ENCODE data around the gene NADK2.

The NADK2 gene

GRCh38 chr5:36276864-36277263 lies 35.1 kb upstream of the NADK2 start:
- H3F3A ChIP-seq (ENCODE audit: insufficient read depth, low read length), result no peaks in the 10 kb centered on the region
- no peak overlapping the region for H3K27ac ChIP-seq (ENCODE audit: low read length)
- no peaks in the 10 kb centered on the region for H3K9me3 ChIP-seq (replicated peaks; ENCODE audit: insufficient read depth, low read length)
- no peaks in the 10 kb centered on the region for H3K36me3 ChIP-seq (replicated peaks; ENCODE audit: insufficient read depth, low read length)
- no peaks in the 10 kb centered on the region for H3K4me1 ChIP-seq (ENCODE audit: low read length)
- H3K79me2 ChIP-seq (ENCODE audit: low read length), result no peaks in the 10 kb centered on the region
- no peaks in the 10 kb centered on the region for H3K9me2 ChIP-seq (replicated peaks; ENCODE audit: insufficient read depth, low read length)
- peaks cover 7% of the 10 kb centered on the region; the same call in 1 of the 2 replicates for H3K27me3 ChIP-seq (replicated peaks; ENCODE audit: insufficient read depth, low read length)
- DNase-seq, result no peak
- H3K9ac ChIP-seq (ENCODE audit: low read length), result no peak overlapping the region
- no peak overlapping the region for H3K4me2 ChIP-seq (ENCODE audit: low read depth, low read length)
- no peaks in the 10 kb centered on the region for H4K20me1 ChIP-seq (ENCODE audit: insufficient read depth, low read length)
- H3K4me3 ChIP-seq (ENCODE audit: low read length), result no peak overlapping the region
- TF ChIP-seq CTCF (IDR thresholded peaks at IDR 0.05; ENCODE audit: low read length) (no peak), EZH2 (optimal IDR thresholded peaks at IDR 0.05; ENCODE audit: low read depth, low read length) (no peak), EZH2phosphoT487 (IDR thresholded peaks at IDR 0.05; ENCODE audit: low read length) (no peak)
- H2AFZ ChIP-seq (ENCODE audit: low read length), result no peak overlapping the region

DNA sequence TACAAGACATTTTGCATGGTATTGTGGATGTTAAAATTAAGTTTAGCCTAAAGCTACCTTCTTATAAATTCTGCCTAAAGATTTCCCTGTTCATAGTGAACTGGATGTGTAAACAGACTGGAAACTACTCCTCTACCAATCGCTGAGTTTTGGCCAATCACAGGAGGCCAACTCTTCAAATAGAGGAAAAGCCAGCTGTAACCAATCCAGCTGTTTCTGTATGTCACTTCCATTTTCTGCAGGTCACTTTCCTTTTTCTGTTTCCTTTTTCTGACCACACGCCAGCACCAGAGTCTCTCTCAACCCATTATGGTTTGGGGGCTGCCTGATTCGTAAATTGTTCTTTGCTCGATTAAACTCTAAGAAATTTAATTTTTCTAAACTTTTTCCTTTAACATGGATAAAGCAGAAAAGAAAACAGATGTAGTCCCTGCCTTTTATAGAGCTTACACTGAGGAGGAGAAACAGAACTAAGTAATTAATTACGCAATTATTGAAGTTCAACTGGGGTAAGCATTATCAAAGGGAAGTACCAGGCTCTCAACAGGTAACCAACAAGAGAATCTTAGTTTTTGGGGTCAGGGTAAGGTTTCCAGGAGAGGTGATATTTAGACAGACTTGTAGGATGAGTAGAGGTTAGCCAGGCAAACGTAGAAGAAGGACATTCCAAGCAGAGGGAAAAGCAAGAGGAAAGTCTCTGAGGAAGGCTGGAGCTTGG lies 32.2 kb upstream of the NADK2 start:
- 0 out of 2 replicates have a peak overlapping the region, but pooled peaks have one; percentile 2 for H3K4me2 ChIP-seq (ENCODE audit: low read depth, low read length)

DNA sequence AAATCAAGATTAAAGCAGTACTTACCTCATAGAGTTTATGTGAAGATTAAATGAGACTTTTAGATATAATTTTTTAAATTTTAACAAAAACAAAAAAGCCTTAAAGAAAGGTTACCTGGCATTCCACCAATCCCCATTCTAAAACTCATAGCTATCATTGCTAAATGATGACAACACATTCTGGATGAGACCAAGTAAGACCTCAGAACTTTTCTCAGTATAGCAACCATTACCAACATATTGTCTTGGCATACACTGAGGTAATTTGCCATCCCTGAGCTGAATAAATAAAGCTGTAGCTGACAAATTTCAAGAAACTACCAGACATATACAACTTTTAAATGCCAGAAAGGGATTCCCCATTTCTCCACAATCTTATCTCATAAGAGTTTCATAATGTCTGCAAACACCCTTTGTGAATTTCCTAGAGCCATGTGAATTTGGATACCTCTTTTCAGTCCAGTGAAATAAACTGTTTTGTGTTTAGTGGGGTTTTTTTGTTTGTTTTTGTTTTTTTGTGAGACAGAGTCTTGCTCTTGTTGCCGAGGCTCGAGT lies 30.5 kb upstream of the NADK2 start:
- no peak overlapping the region for H3K27ac ChIP-seq (ENCODE audit: low read length)
- no peaks in the 10 kb centered on the region for H3K36me3 ChIP-seq (replicated peaks; ENCODE audit: insufficient read depth, low read length)
- H3K9ac ChIP-seq (ENCODE audit: low read length), result no peak overlapping the region
- no peaks in the 10 kb centered on the region for H3K79me2 ChIP-seq (ENCODE audit: low read length)
- H2AFZ ChIP-seq (ENCODE audit: low read length), result no peak overlapping the region
- no peaks in the 10 kb centered on the region for H3K9me3 ChIP-seq (replicated peaks; ENCODE audit: insufficient read depth, low read length)
- H4K20me1 ChIP-seq (ENCODE audit: insufficient read depth, low read length), result no peaks in the 10 kb centered on the region
- H3K4me1 ChIP-seq (ENCODE audit: low read length), result no peaks in the 10 kb centered on the region
- H3K27me3 ChIP-seq (replicated peaks; ENCODE audit: insufficient read depth, low read length), result peaks cover 7% of the 10 kb centered on the region; the same call in 1 of the 2 replicates
- H3F3A ChIP-seq (ENCODE audit: insufficient read depth, low read length), result no peaks in the 10 kb centered on the region
- no peak for TF ChIP-seq EZH2phosphoT487 (IDR thresholded peaks at IDR 0.05; ENCODE audit: low read length)
- TF ChIP-seq CTCF (IDR thresholded peaks at IDR 0.05; ENCODE audit: low read length), result no peak
- TF ChIP-seq EZH2 (optimal IDR thresholded peaks at IDR 0.05; ENCODE audit: low read depth, low read length), result no peak
- no peak overlapping the region for H3K4me3 ChIP-seq (ENCODE audit: low read length)
- DNase-seq, result no peak
- no peak overlapping the region for H3K4me2 ChIP-seq (ENCODE audit: low read depth, low read length)
- no peaks in the 10 kb centered on the region for H3K9me2 ChIP-seq (replicated peaks; ENCODE audit: insufficient read depth, low read length)

More for the DNA sequence above, 32.2 kb upstream of the NADK2 start:
- peaks cover 7% of the 10 kb centered on the region; the same call in 1 of the 2 replicates for H3K27me3 ChIP-seq (replicated peaks; ENCODE audit: insufficient read depth, low read length)
- H3F3A ChIP-seq (ENCODE audit: insufficient read depth, low read length), result no peaks in the 10 kb centered on the region
- H3K79me2 ChIP-seq (ENCODE audit: low read length), result no peaks in the 10 kb centered on the region
- no peaks in the 10 kb centered on the region for H3K9me3 ChIP-seq (replicated peaks; ENCODE audit: insufficient read depth, low read length)
- no peaks in the 10 kb centered on the region for H3K4me1 ChIP-seq (ENCODE audit: low read length)
- H3K9me2 ChIP-seq (replicated peaks; ENCODE audit: insufficient read depth, low read length), result no peaks in the 10 kb centered on the region
- no peak overlapping the region for H3K9ac ChIP-seq (ENCODE audit: low read length)
- DNase-seq, result peak; percentile 22
- H3K27ac ChIP-seq (ENCODE audit: low read length), result no peak overlapping the region
- no peaks in the 10 kb centered on the region for H3K36me3 ChIP-seq (replicated peaks; ENCODE audit: insufficient read depth, low read length)
- TF ChIP-seq EZH2 (optimal IDR thresholded peaks at IDR 0.05; ENCODE audit: low read depth, low read length), result no peak
- TF ChIP-seq CTCF (IDR thresholded peaks at IDR 0.05; ENCODE audit: low read length), result no peak
- no peak for TF ChIP-seq EZH2phosphoT487 (IDR thresholded peaks at IDR 0.05; ENCODE audit: low read length)
- H3K4me3 ChIP-seq (ENCODE audit: low read length), result no peak overlapping the region
- H2AFZ ChIP-seq (ENCODE audit: low read length), result no peak overlapping the region
- H4K20me1 ChIP-seq (ENCODE audit: insufficient read depth, low read length), result no peaks in the 10 kb centered on the region

Data from MM.1S (cell line).